NCI-H446 treated with DMSO at 0.1 percent for 48 hours (cell line): ENCODE results near the gene PPM1E.
"Not testable (repeated sequence)": the region's sequence is repeated elsewhere in the genome, so short reads cannot be mapped to it uniquely, and the experiment has no call there.

Experiments used
- DNase-seq: peaks from one replicate; lab custom pipeline; 2025; lab: John Stamatoyannopoulos, UW

The PPM1E gene

GRCh38 chr17:58947824-58948223 is 192.2 kb downstream of the PPM1E start:
- DNase-seq = no peak

GRCh38 chr17:58954358-58954757 is 198.7 kb downstream of the PPM1E start:
- DNase-seq = not testable (repeated sequence)

GRCh38 chr17:58956997-58957724 is 201.5 kb downstream of the PPM1E start:
- peak; percentile 10 for DNase-seq

- not testable (repeated sequence) for DNase-seq
These were observed 202.0 kb downstream of the PPM1E start for GRCh38 chr17:58957725-58958073.

- DNase-seq = peak; percentile 47
These were observed 204.4 kb downstream of the PPM1E start for GRCh38 chr17:58960068-58960467.

GRCh38 chr17:58965221-58965620 is 209.6 kb downstream of the PPM1E start:
- DNase-seq = no peak

GRCh38 chr17:58966208-58966607 is 210.6 kb downstream of the PPM1E start:
- no peak for DNase-seq

- DNase-seq = no peak
These were observed 212.9 kb downstream of the PPM1E start for GRCh38 chr17:58968426-58969061.

GRCh38 chr17:58969156-58969555 is 213.5 kb downstream of the PPM1E start:
- DNase-seq = no peak

- DNase-seq = no peak
These were observed 214.0 kb downstream of the PPM1E start for GRCh38 chr17:58969612-58970011.

- DNase-seq = no peak
These were observed 215.2 kb downstream of the PPM1E start for GRCh38 chr17:58970609-58971450.

- no peak for DNase-seq
These were observed 218.7 kb downstream of the PPM1E start for GRCh38 chr17:58974354-58974753.

- DNase-seq = no peak
These were observed 220.9 kb downstream of the PPM1E start for GRCh38 chr17:58976541-58976940.

GRCh38 chr17:58980706-58981481 is 225.2 kb downstream of the PPM1E start:
- no peak for DNase-seq

GRCh38 chr17:58982626-58983025 is 227.0 kb downstream of the PPM1E start:
- DNase-seq = no peak

GRCh38 chr17:58985367-58985766 is 229.7 kb downstream of the PPM1E start:
- no peak for DNase-seq

- DNase-seq = no peak
These were observed 230.3 kb downstream of the PPM1E start for GRCh38 chr17:58985971-58986370.

- no peak for DNase-seq
These were observed 234.0 kb downstream of the PPM1E start for GRCh38 chr17:58989629-58990028.

- no peak for DNase-seq
These were observed 236.2 kb downstream of the PPM1E start for GRCh38 chr17:58991718-58992331.

GRCh38 chr17:58993311-58993710 is 237.7 kb downstream of the PPM1E start:
- DNase-seq = no peak

- DNase-seq = no peak
These were observed 239.7 kb downstream of the PPM1E start for GRCh38 chr17:58995247-58995940.
